ENCODE data around the gene PDE8A.
"Not testable (repeated sequence)": the region's sequence is repeated elsewhere in the genome, so short reads cannot be mapped to it uniquely, and the experiment has no call there.

PDE8A gene

DNA sequence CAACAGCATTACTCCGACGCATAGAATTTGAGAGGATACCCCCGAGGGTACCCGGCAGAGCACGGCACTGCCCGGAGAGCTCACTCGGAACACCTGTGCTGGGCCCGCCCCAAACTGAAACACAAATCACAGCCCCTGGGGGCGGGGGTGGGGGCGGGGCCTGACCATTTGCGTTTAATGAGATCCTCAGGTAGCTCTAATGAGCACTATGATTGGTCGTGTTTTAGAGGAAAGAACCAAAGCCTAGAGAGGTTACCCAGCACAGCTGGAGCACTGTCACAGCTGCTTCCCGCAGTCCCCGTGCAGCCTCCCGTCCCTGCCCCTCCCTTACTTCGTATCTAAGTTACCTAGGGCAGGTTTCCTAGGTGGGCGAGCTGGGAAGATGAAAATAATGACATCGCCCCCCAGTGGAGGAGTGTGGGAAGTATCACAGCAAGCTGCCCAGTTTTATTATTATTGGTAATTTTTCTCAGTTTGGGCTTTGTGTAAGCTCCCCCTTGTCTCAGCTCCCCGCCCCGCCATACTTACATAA lies 187.1 kb downstream of the PDE8A start:
- peak; percentile 31 for DNase-seq (ENCODE audit: low read depth, low spot score)

- peak; percentile 4 for DNase-seq (ENCODE audit: low read depth, low spot score)
Measured at GRCh38 chr15:85171736-85172135, 190.1 kb downstream of the PDE8A start.

DNA sequence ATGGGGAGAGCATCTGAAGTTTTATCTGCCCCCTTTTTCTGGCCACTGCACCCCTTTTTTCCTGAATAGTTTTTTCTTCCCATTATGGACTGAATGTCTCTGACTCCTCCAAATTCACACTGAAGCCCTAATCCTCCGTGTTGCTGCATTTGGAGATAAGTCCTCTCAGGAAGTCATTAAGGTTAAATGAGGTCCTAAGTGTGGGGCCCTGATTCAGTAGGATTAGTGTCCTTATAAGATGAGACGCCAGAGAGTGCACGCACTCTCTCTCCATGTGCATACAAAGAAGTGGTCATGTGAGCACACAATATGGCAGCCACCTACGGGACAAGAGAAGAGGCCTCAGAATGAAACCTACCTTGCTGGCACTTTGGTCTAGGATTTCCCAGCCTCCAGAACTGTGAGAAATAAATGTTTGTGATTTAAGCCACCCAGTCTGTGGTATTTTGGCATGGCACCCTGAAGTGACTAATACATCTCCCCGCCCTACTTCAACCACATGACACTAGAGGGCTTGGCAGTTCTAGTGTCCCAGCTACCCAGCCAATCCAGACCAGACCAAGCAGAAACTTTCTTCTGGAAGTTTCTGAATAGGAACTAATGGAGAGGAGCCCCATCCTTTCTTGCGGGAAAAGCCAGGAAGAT lies 191.3 kb downstream of the PDE8A start:
- no peak for DNase-seq (ENCODE audit: low read depth, low spot score)

GRCh38 chr15:85173630-85174029 lies 192.0 kb downstream of the PDE8A start:
- not testable (repeated sequence) for DNase-seq (ENCODE audit: low read depth, low spot score)

GRCh38 chr15:85174521-85174920 lies 192.9 kb downstream of the PDE8A start:
- DNase-seq (ENCODE audit: low read depth, low spot score) = no peak

- peak; percentile 82 for DNase-seq (ENCODE audit: low read depth, low spot score)
Measured at GRCh38 chr15:85177042-85177515, 195.4 kb downstream of the PDE8A start.

DNA sequence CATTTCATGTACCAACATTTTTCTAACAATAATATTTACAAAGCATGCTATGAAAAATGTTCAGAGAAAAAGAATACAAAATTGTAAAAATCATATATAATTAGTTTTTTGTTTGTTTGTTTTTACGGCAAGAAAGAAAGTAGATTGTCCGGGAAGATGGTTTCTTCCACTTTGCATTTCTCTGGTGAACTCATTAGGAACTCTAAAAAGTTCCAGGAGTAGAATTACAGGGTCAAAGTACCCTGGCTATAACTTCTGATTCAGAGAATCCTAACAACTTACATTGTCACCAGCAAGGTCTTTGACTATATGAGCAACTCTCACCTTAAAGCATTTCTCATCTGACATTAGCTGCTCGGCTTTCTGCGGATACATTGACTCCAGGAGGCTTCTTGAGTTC lies 196.7 kb downstream of the PDE8A start:
- DNase-seq (ENCODE audit: low read depth, low spot score) = no peak

- DNase-seq (ENCODE audit: low read depth, low spot score) = no peak
Measured at GRCh38 chr15:85179700-85180099, 198.0 kb downstream of the PDE8A start.

DNA sequence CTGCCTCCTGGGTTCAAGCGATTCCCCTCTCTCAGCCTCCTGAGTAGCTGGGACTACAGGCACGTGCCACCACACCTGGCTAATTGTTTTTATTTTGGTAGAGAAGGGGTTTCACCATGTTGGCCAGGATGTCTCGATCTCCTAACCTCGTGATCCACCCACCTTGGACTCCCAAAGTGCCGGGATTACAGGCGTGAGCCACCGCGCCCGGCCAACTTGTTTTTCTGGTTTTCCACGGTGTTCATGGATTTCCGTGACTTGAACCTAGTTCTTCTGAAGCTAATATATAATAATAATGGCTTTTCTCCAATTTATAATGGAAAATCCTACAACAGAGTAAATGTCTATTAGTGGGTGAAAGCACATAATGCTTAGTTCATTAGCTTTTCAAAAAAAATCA lies 203.7 kb downstream of the PDE8A start:
- DNase-seq (ENCODE audit: low read depth, low spot score) = not testable (repeated sequence)

GRCh38 chr15:85188171-85188577 lies 206.5 kb downstream of the PDE8A start:
- not testable (repeated sequence) for DNase-seq (ENCODE audit: low read depth, low spot score)

Measured in astrocyte of the hippocampus (primary cell).